ACC112 (cell line): ENCODE results near the gene CPEB4.

ENCODE experiments used
- H2AFZ ChIP-seq: fragments of 200-600 bp; sonication (generic); one replicate; pipeline ENCODE4 v1.6.0; 2017; ENCODE audit warnings: antibody characterized with exemption, low read length; ENCODE audit not compliant: unreplicated experiment
- H3K27ac ChIP-seq: fragments of 200-600 bp; sonication (generic); 2 replicates; pipeline ENCODE4 v1.5.1; 2014; ENCODE audit warnings: low read depth, mild to moderate bottlenecking, antibody characterized with exemption, low read length, moderate library complexity
- H3K27me3 ChIP-seq: fragments of 200-600 bp; sonication (generic); 2 replicates; pipeline ENCODE4 v1.6.1; 2014; ENCODE audit warnings: mild to moderate bottlenecking, antibody characterized with exemption, low read length, moderate library complexity, mixed read lengths; ENCODE audit not compliant: insufficient read depth
- H3K36me3 ChIP-seq: fragments of 200-600 bp; sonication (generic); 2 replicates; pipeline ENCODE4 v1.6.1; 2016; ENCODE audit warnings: mild to moderate bottlenecking, antibody characterized with exemption, low read length, moderate library complexity, mixed read lengths; ENCODE audit not compliant: insufficient read depth
- H3K4me1 ChIP-seq: fragments of 200-600 bp; sonication (generic); one replicate; pipeline ENCODE4 v1.6.1; 2016; ENCODE audit warnings: low read length, mixed read lengths; ENCODE audit not compliant: insufficient read depth, unreplicated experiment, control insufficient read depth
- H3K4me3 ChIP-seq: fragments of 200-600 bp; sonication (generic); 2 replicates; pipeline ENCODE4 v1.5.1; 2014; ENCODE audit warnings: mild to moderate bottlenecking, low read depth, low read length
- H3K79me2 ChIP-seq: fragments of 200-600 bp; sonication (generic); one replicate; pipeline ENCODE4 v1.6.0; 2016; ENCODE audit warnings: low read length; ENCODE audit not compliant: control insufficient read depth, unreplicated experiment, insufficient read depth

CPEB4 gene

DNA sequence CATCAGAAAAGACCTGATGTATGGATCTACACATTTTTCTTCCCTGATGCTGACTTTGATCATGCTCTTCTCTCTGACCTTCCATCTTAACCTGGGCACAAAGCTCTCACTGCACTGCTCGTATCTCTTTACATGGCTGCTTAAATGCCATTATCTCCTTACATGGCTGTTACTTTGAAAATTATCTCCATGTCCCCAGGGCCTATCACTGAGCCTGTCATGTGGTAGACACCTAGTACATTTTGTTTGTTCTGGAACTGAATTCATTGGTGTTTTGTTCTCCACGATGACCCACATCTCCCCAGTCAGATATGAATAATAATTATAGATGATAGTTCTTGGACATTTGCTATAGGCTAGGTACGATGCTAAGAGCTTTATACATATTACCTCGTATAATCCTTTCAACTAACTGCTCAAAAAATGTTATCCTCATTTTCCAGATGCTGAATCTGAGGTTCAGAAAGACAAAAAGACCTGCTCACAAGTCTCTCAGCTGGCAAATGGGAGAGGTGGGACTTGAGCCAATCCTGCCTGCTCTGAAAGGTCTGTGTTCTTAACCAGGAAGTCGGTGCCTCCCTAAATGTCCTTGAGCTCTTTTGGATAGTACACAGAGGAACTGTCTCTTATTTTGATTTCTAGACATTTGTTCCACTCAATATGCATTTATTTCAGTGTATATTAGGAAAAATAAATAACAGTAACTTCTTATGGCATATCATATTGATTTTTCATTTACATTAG is 9.8 kb upstream of the CPEB4 start:
- Histone ChIP-seq H3K27ac (no peak overlapping the region), H3K4me1 (peaks cover 13% of the 10 kb centered on the region), H3K36me3 (no peaks in the 10 kb centered on the region), H2AFZ (no peak overlapping the region), H3K79me2 (no peaks in the 10 kb centered on the region), H3K27me3 (no peaks in the 10 kb centered on the region), H3K4me3 (no peak overlapping the region)

DNA sequence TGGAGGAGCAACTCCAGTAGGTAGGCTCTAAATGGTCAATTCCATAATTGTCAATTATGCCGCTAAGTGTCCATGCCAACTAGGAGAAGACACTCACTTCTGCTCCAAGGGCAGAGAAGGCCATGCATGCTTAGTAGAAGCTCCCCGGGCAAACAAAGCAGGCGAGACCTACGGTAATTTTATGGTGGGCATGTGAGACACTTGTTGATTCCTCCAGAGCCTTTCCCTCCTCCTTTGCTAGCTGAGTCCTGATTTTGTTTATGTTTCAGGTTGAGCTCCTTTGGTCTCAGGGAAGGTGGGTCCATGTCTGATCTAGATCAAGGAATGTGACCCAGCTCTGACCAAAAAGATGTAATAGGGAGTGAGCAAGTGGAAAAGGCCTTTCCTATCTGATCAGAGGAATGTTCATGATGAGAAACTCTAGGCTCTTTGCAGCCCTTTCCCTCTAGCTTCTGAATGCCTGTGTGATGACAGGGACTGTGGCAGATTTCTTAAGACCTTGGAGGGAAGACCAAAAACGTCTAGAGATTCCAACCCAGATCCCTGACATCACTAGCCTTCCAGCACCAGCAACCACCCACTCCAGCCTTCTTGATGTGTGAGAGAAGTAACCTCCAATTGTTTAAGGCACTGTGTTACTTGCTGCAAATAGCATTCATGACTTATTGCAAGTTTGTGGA is 7.7 kb upstream of the CPEB4 start:
- Histone ChIP-seq H3K4me3 (no peak overlapping the region), H3K79me2 (no peaks in the 10 kb centered on the region), H3K4me1 (peaks cover 13% of the 10 kb centered on the region), H3K27ac (peak overlapping the region; percentile 30; the same call in 1 of the 2 replicates), H2AFZ (no peak overlapping the region), H3K36me3 (no peaks in the 10 kb centered on the region), H3K27me3 (no peaks in the 10 kb centered on the region)

- H3K4me1 ChIP-seq = peaks cover 13% of the 10 kb centered on the region
- H3K27ac ChIP-seq = no peak overlapping the region
- H2AFZ ChIP-seq = no peak overlapping the region
- H3K4me3 ChIP-seq = no peak overlapping the region
- no peaks in the 10 kb centered on the region for H3K27me3 ChIP-seq
- no peaks in the 10 kb centered on the region for H3K79me2 ChIP-seq
- no peaks in the 10 kb centered on the region for H3K36me3 ChIP-seq
Measured at GRCh38 chr5:173881811-173882575, 6.2 kb upstream of the CPEB4 start.

DNA sequence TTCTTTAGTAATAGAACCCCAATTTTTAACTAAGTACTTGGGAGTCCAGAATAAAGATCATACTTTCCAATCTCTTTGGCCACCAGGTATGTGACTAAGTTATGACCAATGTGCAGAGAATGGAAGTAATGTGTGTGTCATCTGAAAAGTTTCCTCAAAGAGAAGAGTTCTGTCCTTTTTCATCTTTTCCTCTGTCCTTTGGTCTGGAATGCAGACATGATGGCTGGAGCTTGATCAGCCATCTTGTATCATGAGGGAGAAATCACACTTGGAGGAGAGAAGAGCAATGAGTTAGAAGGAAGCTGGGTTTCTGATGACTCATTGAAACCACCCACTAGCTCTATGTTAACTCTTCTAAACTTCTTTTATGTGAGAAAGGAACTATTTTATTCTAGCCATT is 5.5 kb upstream of the CPEB4 start:
- Histone ChIP-seq H3K27ac (no peak overlapping the region), H2AFZ (no peak overlapping the region), H3K79me2 (no peaks in the 10 kb centered on the region), H3K27me3 (no peaks in the 10 kb centered on the region), H3K4me1 (peaks cover 13% of the 10 kb centered on the region), H3K4me3 (no peak overlapping the region), H3K36me3 (no peaks in the 10 kb centered on the region)

GRCh38 chr5:173883347-173883924 is 4.7 kb upstream of the CPEB4 start:
- Histone ChIP-seq H3K4me3 (no peak overlapping the region), H3K4me1 (peaks cover 13% of the 10 kb centered on the region), H3K36me3 (no peaks in the 10 kb centered on the region), H3K27me3 (no peaks in the 10 kb centered on the region), H3K27ac (no peak overlapping the region), H2AFZ (no peak overlapping the region), H3K79me2 (peaks cover under 1% of the 10 kb centered on the region)

- Histone ChIP-seq H3K4me3 (no peak overlapping the region), H3K27ac (no peak overlapping the region), H2AFZ (no peak overlapping the region), H3K4me1 (peaks cover 16% of the 10 kb centered on the region), H3K36me3 (no peaks in the 10 kb centered on the region), H3K79me2 (peaks cover 10% of the 10 kb centered on the region), H3K27me3 (no peaks in the 10 kb centered on the region)
Measured at GRCh38 chr5:173884402-173885053, 3.6 kb upstream of the CPEB4 start.

- Histone ChIP-seq H3K4me3 (no peak overlapping the region), H3K27me3 (no peaks in the 10 kb centered on the region), H3K27ac (no peak overlapping the region), H2AFZ (no peak overlapping the region), H3K36me3 (no peaks in the 10 kb centered on the region), H3K79me2 (peaks cover 15% of the 10 kb centered on the region), H3K4me1 (peaks cover 21% of the 10 kb centered on the region)
Measured at GRCh38 chr5:173885054-173885443, 3.1 kb upstream of the CPEB4 start.

DNA sequence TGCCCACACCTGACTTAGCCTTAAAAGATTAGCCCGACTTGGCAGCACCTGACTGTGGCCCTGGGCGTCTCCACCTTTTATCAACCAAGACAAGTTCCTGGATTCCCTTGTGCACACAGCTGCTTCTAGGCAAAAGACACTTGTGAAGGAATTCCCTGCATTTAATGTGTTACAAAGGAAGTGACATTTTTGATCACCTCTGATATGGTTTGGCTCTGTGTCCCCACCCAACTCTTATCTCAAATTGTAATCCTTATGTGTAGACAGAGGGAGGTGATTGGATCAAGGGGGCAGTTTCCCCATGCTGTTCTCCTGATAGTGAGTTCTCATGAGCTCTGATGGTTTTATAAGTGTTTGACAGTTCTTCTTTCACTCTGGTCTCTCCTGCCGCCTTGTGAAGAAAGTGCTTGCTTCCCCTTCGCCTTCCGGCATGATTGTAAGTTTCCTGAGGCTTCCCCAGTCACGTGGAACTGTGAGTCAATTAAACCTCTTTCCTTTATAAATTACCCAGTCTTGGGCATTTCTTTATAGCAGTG is 2.6 kb upstream of the CPEB4 start:
- H3K27ac ChIP-seq = no peak overlapping the region
- H2AFZ ChIP-seq = no peak overlapping the region
- no peak overlapping the region for H3K4me3 ChIP-seq
- H3K79me2 ChIP-seq = peaks cover 20% of the 10 kb centered on the region
- H3K27me3 ChIP-seq = no peaks in the 10 kb centered on the region
- H3K4me1 ChIP-seq = peaks cover 21% of the 10 kb centered on the region
- H3K36me3 ChIP-seq = no peaks in the 10 kb centered on the region

DNA sequence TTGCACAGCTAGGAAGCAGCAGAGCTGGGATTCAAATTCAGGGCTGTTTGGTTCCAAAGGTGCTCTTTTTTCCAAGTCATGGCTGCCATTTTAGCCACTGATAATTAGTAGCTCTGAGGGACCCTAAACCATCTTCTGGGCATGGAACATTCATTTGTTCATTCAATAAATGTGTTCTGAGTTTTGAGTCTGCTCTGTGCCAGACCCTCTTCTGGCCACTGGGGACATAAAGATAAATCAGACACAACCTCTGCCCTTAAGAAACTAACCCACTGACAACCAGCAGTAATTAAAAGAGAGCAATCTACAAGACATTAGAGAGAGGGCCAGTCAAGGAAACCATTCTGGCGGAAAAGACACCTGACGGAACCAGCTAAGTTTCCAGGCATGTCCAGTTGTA is 2.0 kb upstream of the CPEB4 start:
- no peaks in the 10 kb centered on the region for H3K27me3 ChIP-seq
- H2AFZ ChIP-seq = no peak overlapping the region
- no peak overlapping the region for H3K4me3 ChIP-seq
- peaks cover 24% of the 10 kb centered on the region for H3K79me2 ChIP-seq
- peaks cover 15% of the 10 kb centered on the region for H3K4me1 ChIP-seq
- H3K36me3 ChIP-seq = no peaks in the 10 kb centered on the region
- H3K27ac ChIP-seq = no peak overlapping the region
